Fibroblast of pulmonary artery (primary cell): ENCODE data around the gene CADPS.
"Not testable (repeated sequence)": the region's sequence is repeated elsewhere in the genome, so short reads cannot be mapped to it uniquely, and the experiment has no call there.

Source experiments
- DNase-seq: peaks from one replicate; pipeline ENCODE4 v3.0.0-alpha.2; 2010; ENCODE audit warnings: low read depth
- H3K4me3 ChIP-seq: replicated peaks from 2 replicates; pipeline ENCODE4 v1.5.1; 2011; ENCODE audit warnings: low read depth, mild to moderate bottlenecking, control low read depth, low read length, moderate library complexity
- CTCF ChIP-seq: IDR thresholded peaks from 2 replicates; pipeline ENCODE4 v1.5.1; 2011; ENCODE audit warnings: mild to moderate bottlenecking, control low read depth, low read length, inconsistent platforms; ENCODE audit errors: missing control alignments

The CADPS gene

DNA sequence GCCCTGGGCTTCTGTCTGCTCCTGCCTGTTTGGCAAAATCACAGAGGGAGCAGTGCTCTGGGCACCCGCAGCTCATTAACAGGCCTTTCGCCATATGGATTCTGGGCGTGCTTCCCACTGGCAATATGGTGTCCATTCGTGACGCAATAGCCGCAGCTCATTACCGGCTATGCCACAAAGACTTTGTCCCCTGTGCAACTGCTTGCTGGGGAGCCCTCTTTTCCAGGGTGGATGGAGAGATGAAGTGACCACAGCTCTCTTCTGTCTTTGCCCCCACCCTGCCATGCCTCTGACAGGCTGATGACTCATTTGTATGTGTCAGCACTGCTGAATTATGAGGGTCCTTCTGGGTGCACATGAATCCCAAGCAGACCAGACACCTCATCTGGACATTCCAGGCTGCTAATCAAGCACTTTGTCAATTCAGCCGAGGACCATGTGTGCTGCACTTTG, 287.6 kb downstream of the CADPS start:
- DNase-seq, result peak; percentile 67
- no peak for TF ChIP-seq CTCF
- H3K4me3 ChIP-seq, result no peak overlapping the region

DNA sequence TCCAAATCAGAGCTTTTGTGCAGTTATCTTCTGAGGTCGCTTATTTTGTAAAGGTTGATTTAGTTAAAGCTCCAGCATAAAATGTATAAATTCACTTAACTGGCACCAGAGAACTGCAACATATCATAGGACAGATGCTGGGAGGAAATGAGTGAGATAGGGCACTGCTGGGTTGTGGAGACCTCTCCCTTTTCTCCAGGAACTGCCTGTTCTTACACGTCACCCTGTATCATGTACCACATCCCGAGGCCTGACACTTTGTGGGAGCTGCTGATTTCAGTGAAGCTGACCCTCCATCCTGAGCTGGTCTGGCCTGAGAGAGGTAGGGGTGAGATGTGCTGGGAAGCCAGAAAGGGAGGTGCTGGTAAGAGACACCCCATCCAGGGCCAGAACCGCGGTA, 288.0 kb downstream of the CADPS start:
- TF ChIP-seq CTCF, result no peak
- H3K4me3 ChIP-seq, result no peak overlapping the region

GRCh38 chr3:62586356-62586755, 288.9 kb downstream of the CADPS start:
- no peak for TF ChIP-seq CTCF
- H3K4me3 ChIP-seq, result no peak overlapping the region
- peak; percentile 75 for DNase-seq

More for the DNA sequence above, 288.0 kb downstream of the CADPS start:
- DNase-seq, result peak; percentile 58

GRCh38 chr3:62585861-62586260, 289.4 kb downstream of the CADPS start:
- TF ChIP-seq CTCF, result no peak

DNA sequence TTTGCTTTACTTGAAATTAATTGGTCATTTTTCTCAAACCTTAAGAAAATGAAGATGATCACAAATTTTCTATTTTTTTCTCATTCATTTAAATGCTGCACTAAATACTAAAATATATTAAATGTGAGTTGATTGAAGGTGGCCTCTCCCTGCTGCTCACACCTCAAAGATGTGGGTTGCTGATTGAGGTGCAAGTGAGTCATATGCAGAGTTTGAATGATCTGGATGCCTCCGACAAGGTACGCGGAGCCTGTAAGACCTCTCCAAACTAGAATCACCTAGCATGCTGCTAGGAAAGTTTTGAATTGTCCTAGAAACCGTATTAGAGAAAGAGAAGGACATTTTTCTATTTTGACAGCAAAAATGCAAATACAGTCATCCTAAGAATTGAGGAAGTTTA, 290.6 kb downstream of the CADPS start:
- no peak overlapping the region for H3K4me3 ChIP-seq
- TF ChIP-seq CTCF, result no peak
- no peak for DNase-seq

More at GRCh38 chr3:62585861-62586260, 289.4 kb downstream of the CADPS start:
- DNase-seq, result peak; percentile 47
- no peak overlapping the region for H3K4me3 ChIP-seq

GRCh38 chr3:62582495-62583172, 292.6 kb downstream of the CADPS start:
- H3K4me3 ChIP-seq, result no peak overlapping the region
- no peak for TF ChIP-seq CTCF

GRCh38 chr3:62580485-62580884, 294.7 kb downstream of the CADPS start:
- DNase-seq, H3K4me3 ChIP-seq: not testable (repeated sequence)

More at GRCh38 chr3:62582495-62583172, 292.6 kb downstream of the CADPS start:
- DNase-seq, result no peak
